IMR-90 (cell line): ENCODE measurements around the gene VGLL1. TPM values are rescaled to one million over a fixed set of nuclear protein-coding genes. Genes with fewer than 3 reads are reported as not detected.

Experiments
- ATAC-seq: fragments of 200-7000 bp; cut with Tn5 transposase; 2 replicates; pipeline ENCODE4 v1.9.1; 2020; ENCODE audit warnings: low read depth, mild to moderate bottlenecking, moderate library complexity
- BruUV-seq: library from RNA; stranded (reverse); fragments of 400-500 nt; replicated peaks from 2 replicates; lab custom pipeline; 2021; lab: Mats Ljungman, UMichigan
- CTCF ChIA-PET: fragments of 300-600 bp; formaldehyde crosslinking; extraction: SDS; loops from one replicate; lab custom pipeline; 2021; ENCODE audit warnings: antibody characterized with exemption; lab: Yijun Ruan, JAX
- POLR2A ChIA-PET: fragments of 300-600 bp; sonication (Branson Sonifier 250); formaldehyde crosslinking; loops from one replicate; lab custom pipeline; 2022; ENCODE audit warnings: antibody characterized with exemption; ENCODE audit not compliant: unreplicated experiment; lab: Charles Lee
- DNase-seq: peaks from one replicate; pipeline ENCODE4 v3.0.0; 2013
- H2AFZ ChIP-seq: replicated peaks from 2 replicates; pipeline ENCODE3; 2013; ENCODE audit warnings: low read length, mild to moderate bottlenecking; ENCODE audit not compliant: poor library complexity
- H2AK5ac ChIP-seq: 2 replicates; pipeline ENCODE4 v1.6.1; 2013; ENCODE audit warnings: low read depth, low read length, inconsistent platforms
- H2AK9ac ChIP-seq: replicated peaks from 2 replicates; pipeline ENCODE3; 2013; ENCODE audit warnings: mild to moderate bottlenecking, low read depth, low read length, moderate library complexity; ENCODE audit not compliant: poor library complexity
- H2BK120ac ChIP-seq: 2 replicates; pipeline ENCODE4 v1.6.1; 2013; ENCODE audit warnings: low read depth, low read length, inconsistent platforms
- H2BK15ac ChIP-seq: 3 replicates; pipeline ENCODE4 v1.6.1; 2013; ENCODE audit warnings: low read depth, low read length, inconsistent platforms
- H2BK20ac ChIP-seq: 2 replicates; pipeline ENCODE4 v1.6.1; 2013; ENCODE audit warnings: low read depth, mild to moderate bottlenecking, inconsistent platforms, low read length, moderate library complexity
- H2BK5ac ChIP-seq: 2 replicates; pipeline ENCODE4 v1.6.1; 2013; ENCODE audit warnings: mild to moderate bottlenecking, low read depth, low read length, inconsistent platforms; ENCODE audit not compliant: poor library complexity, severe bottlenecking
- H3K14ac ChIP-seq: replicated peaks from 2 replicates; pipeline ENCODE4 v1.6.1; 2013; ENCODE audit warnings: low read depth, low read length, inconsistent platforms
- H3K18ac ChIP-seq: 2 replicates; pipeline ENCODE4 v1.6.1; 2013; ENCODE audit warnings: low read depth, low read length, control low read depth
- H3K23ac ChIP-seq: 2 replicates; pipeline ENCODE4 v1.6.1; 2013; ENCODE audit warnings: low read depth, low read length, inconsistent platforms
- H3K27ac ChIP-seq: 2 replicates; pipeline ENCODE4 v1.5.1; 2013; ENCODE audit warnings: mild to moderate bottlenecking, control low read depth, low read length; ENCODE audit not compliant: insufficient read depth
- H3K27me3 ChIP-seq: 2 replicates; pipeline ENCODE4 v1.6.1; 2013; ENCODE audit warnings: low read length; ENCODE audit not compliant: control insufficient read depth, insufficient read depth
- H3K36me3 ChIP-seq: 2 replicates; pipeline ENCODE4 v1.6.1; 2013; ENCODE audit warnings: low read length, mixed read lengths; ENCODE audit not compliant: control insufficient read depth, insufficient read depth
- H3K4ac ChIP-seq: 2 replicates; pipeline ENCODE4 v1.6.1; 2013; ENCODE audit warnings: low read depth, low read length, inconsistent platforms
- H3K4me1 ChIP-seq: 2 replicates; pipeline ENCODE4 v1.6.1; 2013; ENCODE audit warnings: low read length, mixed read lengths; ENCODE audit not compliant: control insufficient read depth, insufficient read depth
- H3K4me2 ChIP-seq: 2 replicates; pipeline ENCODE4 v1.6.1; 2013; ENCODE audit warnings: low read depth, mild to moderate bottlenecking, control low read depth, low read length, moderate library complexity
- H3K4me3 ChIP-seq: 2 replicates; pipeline ENCODE4 v1.5.1; 2013; ENCODE audit warnings: low read depth, mild to moderate bottlenecking, control low read depth, low read length, moderate library complexity; ENCODE audit not compliant: insufficient read depth
- H3K56ac ChIP-seq: 2 replicates; pipeline ENCODE4 v1.6.1; 2013; ENCODE audit warnings: low read length, inconsistent platforms; ENCODE audit not compliant: insufficient read depth; ENCODE audit errors: extremely low read depth
- H3K79me1 ChIP-seq, 2 experiments: 2 replicates each; pipeline ENCODE4 v1.6.1; 2013; ENCODE audit warnings: low read length in 2 of 2, inconsistent platforms in 1 of 2, low read depth in 1 of 2
- H3K9ac ChIP-seq: 2 replicates; pipeline ENCODE4 v1.6.1; 2013; ENCODE audit warnings: low read depth, low read length, control low read depth
- H3K9me1 ChIP-seq: 2 replicates; pipeline ENCODE4 v1.6.1; 2013; ENCODE audit warnings: low read length, inconsistent platforms; ENCODE audit not compliant: insufficient read depth
- H3K9me3 ChIP-seq: 2 replicates; pipeline ENCODE4 v1.6.1; 2013; ENCODE audit warnings: low read length; ENCODE audit not compliant: control insufficient read depth, insufficient read depth
- H4K20me1 ChIP-seq: 2 replicates; pipeline ENCODE4 v1.6.1; 2013; ENCODE audit warnings: low read length, inconsistent platforms; ENCODE audit not compliant: insufficient read depth
- H4K5ac ChIP-seq: 2 replicates; pipeline ENCODE4 v1.6.1; 2013; ENCODE audit warnings: mild to moderate bottlenecking, low read depth, low read length, control low read depth
- H4K8ac ChIP-seq, 2 experiments: 2 replicates each; pipeline ENCODE4 v1.6.1; 2013; ENCODE audit warnings: low read depth in 2 of 2, low read length in 2 of 2, control low read depth in 1 of 2, inconsistent platforms in 1 of 2
- H4K91ac ChIP-seq: 2 replicates; pipeline ENCODE4 v1.6.1; 2013; ENCODE audit warnings: low read depth, low read length, inconsistent platforms; ENCODE audit not compliant: insufficient read depth
- BHLHE40 ChIP-seq: fragments of 150-350 bp; IDR thresholded peaks from 2 replicates; pipeline ENCODE4 v1.6.1; 2016; ENCODE audit warnings: mild to moderate bottlenecking, low read depth, low read length
- CEBPB ChIP-seq: IDR thresholded peaks from 2 replicates; pipeline ENCODE4 v1.6.1; 2012; ENCODE audit warnings: low read depth, low read length, improper control_type of control experiment
- CHD1 ChIP-seq: IDR thresholded peaks from 2 replicates; pipeline ENCODE4 v1.6.1; 2012; ENCODE audit warnings: low read depth, low read length, improper control_type of control experiment
- FOS ChIP-seq: fragments of 150-350 bp; IDR thresholded peaks from 2 replicates; pipeline ENCODE4 v1.6.1; 2016; ENCODE audit warnings: low read depth, low read length
- MAZ ChIP-seq: IDR thresholded peaks from 2 replicates; pipeline ENCODE4 v1.6.1; 2012; ENCODE audit warnings: low read depth, mild to moderate bottlenecking, low read length, improper control_type of control experiment, moderate library complexity, borderline replicate concordance
- MXI1 ChIP-seq: IDR thresholded peaks from 2 replicates; pipeline ENCODE4 v1.6.1; 2012; ENCODE audit warnings: low read depth, mild to moderate bottlenecking, low read length, moderate library complexity, borderline replicate concordance
- NFE2L2 ChIP-seq: fragments of 150-350 bp; IDR thresholded peaks from 2 replicates; pipeline ENCODE4 v1.6.1; 2016; ENCODE audit warnings: low read depth, mild to moderate bottlenecking, low read length
- POLR2A ChIP-seq: IDR thresholded peaks from 2 replicates; pipeline ENCODE4 v1.6.1; 2012; ENCODE audit warnings: mild to moderate bottlenecking, low read depth, low read length
- RAD21 ChIP-seq: IDR thresholded peaks from 2 replicates; pipeline ENCODE4 v1.6.1; 2012; ENCODE audit warnings: low read length, improper control_type of control experiment
- RCOR1 ChIP-seq: IDR thresholded peaks from 2 replicates; pipeline ENCODE4 v1.6.1; 2012; ENCODE audit warnings: mild to moderate bottlenecking, low read length, improper control_type of control experiment; ENCODE audit not compliant: insufficient replicate concordance
- SMC3 ChIP-seq: fragments of 150-350 bp; IDR thresholded peaks from 2 replicates; pipeline ENCODE4 v1.6.1; 2016; ENCODE audit warnings: low read depth, mild to moderate bottlenecking, antibody characterized with exemption, low read length, moderate library complexity
- WGBS, 2 experiments: methylation state at CpG; one replicate each; pipeline versions ENCODE4 v1.1.5 to v1.1.7; 2013; ENCODE audit warnings: missing lambda C conversion rate in 2 of 2; ENCODE audit not compliant: insufficient read length in 1 of 2; ENCODE audit errors: extremely low coverage in 2 of 2; 5-methylcytosine and 5-hydroxymethylcytosine counted together
- dilution Hi-C: fragments of 300-500 bp; cut with HindIII; formaldehyde crosslinking; loops from one replicate; pipeline ENCODE4 v1.14.3; 2018; ENCODE audit warnings: low sequenced_read_pairs; ENCODE audit not compliant: unreplicated experiment
- in situ Hi-C: fragments of 300-500 bp; cut with MboI; formaldehyde crosslinking; loops from 3 replicates; pipeline ENCODE4 v1.14.3; 2019; ENCODE audit warnings: low sequenced_read_pairs, inconsistent platforms, mixed read lengths
- intact Hi-C: fragments of 100-400 bp; cut with micrococcal nuclease; formaldehyde crosslinking; loops from 2 replicates; pipeline ENCODE4 v1.10.0; 2022
- polyA plus RNA-seq, 3 experiments: library from polyadenylated mRNA; depleted of rRNA; stranded (reverse); fragments of >200 nt; gene quantifications; 2 replicates each; pipeline ENCODE4 v1.2.3, GENCODE V29; 2012; ENCODE audit warnings: low replicate concordance in 1 of 3
- total RNA-seq: library from RNA; depleted of rRNA; stranded (reverse); fragments of >200 nt; gene quantifications from 2 replicates; pipeline ENCODE4 v1.2.3, GENCODE V29; 2012
- TF ChIP-seq, protein P1 (sequence below): fragments of 150-350 bp; IDR thresholded peaks from 2 replicates; pipeline ENCODE4 v1.6.1; 2016; ENCODE audit warnings: low read depth, mild to moderate bottlenecking, low read length, moderate library complexity, borderline replicate concordance
- TF ChIP-seq, protein P2 (sequence below): conservative IDR thresholded peaks from 2 replicates; pipeline ENCODE4 v1.5.1; 2012; ENCODE audit warnings: mild to moderate bottlenecking, low read depth, low read length, improper control_type of control experiment

VGLL1 gene
- total and polyA plus RNA-seq, 2 of the 4 experiments (the other 2 are of a cell fraction) = not detected

DNA sequence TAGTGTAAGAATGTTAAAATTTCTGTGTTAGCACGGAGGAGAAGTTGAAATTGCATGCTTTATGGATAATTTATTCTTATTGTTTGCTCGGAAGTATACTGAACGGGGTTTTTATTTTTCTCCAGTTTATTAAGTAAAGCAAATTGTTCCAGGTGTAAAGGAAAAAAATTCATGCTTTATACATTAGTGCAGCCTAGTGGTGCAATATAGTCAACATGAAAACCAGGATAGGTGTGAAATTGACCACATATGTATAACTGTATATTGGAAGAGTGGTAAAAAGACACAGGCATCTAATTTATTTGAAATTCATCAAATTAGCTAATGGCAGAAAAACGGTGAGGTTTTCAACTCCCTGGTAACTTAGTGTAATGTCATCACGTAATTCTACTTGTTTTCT, 43.3 kb upstream of the VGLL1 start:
- Histone ChIP-seq H3K9me1 (no peaks in the 10 kb centered on the region), H3K4me3 (no peak overlapping the region), H4K91ac (no peak overlapping the region), H2BK20ac (no peak overlapping the region), H2AK5ac (no peak overlapping the region), H3K9ac (no peak overlapping the region), H3K56ac (no peak overlapping the region), H3K18ac (no peak overlapping the region), H3K23ac (no peak overlapping the region), H2BK120ac (no peak overlapping the region), H2AFZ (no peak overlapping the region), H3K14ac (no peak overlapping the region), H3K79me1 (no peaks in the 10 kb centered on the region), H3K27ac (no peak overlapping the region), H3K36me3 (no peaks in the 10 kb centered on the region), H3K9me3 (no peaks in the 10 kb centered on the region), H2BK5ac (no peak overlapping the region), H2BK15ac (no peak overlapping the region), H3K4me1 (no peaks in the 10 kb centered on the region), H3K4me2 (no peak overlapping the region), H3K27me3 (peaks cover 8% of the 10 kb centered on the region), H4K5ac (no peak overlapping the region), H4K8ac (no peak overlapping the region), H2AK9ac (no peak overlapping the region), H4K20me1 (no peaks in the 10 kb centered on the region), H3K4ac (no peak overlapping the region)
- intact Hi-C loops = no loop called here
- no CpG with 5 or more reads among the region's 5 CpGs for WGBS, 2 experiments
- DNase-seq (no peak), ATAC-seq (no peak)
- POLR2A ChIA-PET = no interaction called here
- dilution Hi-C loops = no loop called here
- TF ChIP-seq RCOR1 (no peak), CHD1 (no peak), MXI1 (no peak), BHLHE40 (no peak), NFE2L2 (no peak), POLR2A (no peak), FOS (no peak), RAD21 (no peak), SMC3 (no peak), CEBPB (no peak), MAZ (no peak)
- TF ChIP-seq, protein P1, sequence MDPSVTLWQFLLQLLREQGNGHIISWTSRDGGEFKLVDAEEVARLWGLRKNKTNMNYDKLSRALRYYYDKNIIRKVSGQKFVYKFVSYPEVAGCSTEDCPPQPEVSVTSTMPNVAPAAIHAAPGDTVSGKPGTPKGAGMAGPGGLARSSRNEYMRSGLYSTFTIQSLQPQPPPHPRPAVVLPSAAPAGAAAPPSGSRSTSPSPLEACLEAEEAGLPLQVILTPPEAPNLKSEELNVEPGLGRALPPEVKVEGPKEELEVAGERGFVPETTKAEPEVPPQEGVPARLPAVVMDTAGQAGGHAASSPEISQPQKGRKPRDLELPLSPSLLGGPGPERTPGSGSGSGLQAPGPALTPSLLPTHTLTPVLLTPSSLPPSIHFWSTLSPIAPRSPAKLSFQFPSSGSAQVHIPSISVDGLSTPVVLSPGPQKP = no peak
- TF ChIP-seq, protein P2, sequence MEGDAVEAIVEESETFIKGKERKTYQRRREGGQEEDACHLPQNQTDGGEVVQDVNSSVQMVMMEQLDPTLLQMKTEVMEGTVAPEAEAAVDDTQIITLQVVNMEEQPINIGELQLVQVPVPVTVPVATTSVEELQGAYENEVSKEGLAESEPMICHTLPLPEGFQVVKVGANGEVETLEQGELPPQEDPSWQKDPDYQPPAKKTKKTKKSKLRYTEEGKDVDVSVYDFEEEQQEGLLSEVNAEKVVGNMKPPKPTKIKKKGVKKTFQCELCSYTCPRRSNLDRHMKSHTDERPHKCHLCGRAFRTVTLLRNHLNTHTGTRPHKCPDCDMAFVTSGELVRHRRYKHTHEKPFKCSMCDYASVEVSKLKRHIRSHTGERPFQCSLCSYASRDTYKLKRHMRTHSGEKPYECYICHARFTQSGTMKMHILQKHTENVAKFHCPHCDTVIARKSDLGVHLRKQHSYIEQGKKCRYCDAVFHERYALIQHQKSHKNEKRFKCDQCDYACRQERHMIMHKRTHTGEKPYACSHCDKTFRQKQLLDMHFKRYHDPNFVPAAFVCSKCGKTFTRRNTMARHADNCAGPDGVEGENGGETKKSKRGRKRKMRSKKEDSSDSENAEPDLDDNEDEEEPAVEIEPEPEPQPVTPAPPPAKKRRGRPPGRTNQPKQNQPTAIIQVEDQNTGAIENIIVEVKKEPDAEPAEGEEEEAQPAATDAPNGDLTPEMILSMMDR = no peak
- CTCF ChIA-PET = no interaction called here
- no TSS peak for BruUV-seq
- in situ Hi-C loops = loop anchor here (25.0 kb wide), 1 partner anchor 501 kb away; the partner anchor contains the start of gene SLC9A6
